ENCODE data around the gene NPB. TPM values are rescaled to one million over a fixed set of nuclear protein-coding genes. Genes with fewer than 3 reads are reported as not detected.

Gene NPB
- polyA plus RNA-seq, 1 donor (not counting 4 experiments of a cell fraction or from before 2014, with no cell fraction given): not detected

DNA sequence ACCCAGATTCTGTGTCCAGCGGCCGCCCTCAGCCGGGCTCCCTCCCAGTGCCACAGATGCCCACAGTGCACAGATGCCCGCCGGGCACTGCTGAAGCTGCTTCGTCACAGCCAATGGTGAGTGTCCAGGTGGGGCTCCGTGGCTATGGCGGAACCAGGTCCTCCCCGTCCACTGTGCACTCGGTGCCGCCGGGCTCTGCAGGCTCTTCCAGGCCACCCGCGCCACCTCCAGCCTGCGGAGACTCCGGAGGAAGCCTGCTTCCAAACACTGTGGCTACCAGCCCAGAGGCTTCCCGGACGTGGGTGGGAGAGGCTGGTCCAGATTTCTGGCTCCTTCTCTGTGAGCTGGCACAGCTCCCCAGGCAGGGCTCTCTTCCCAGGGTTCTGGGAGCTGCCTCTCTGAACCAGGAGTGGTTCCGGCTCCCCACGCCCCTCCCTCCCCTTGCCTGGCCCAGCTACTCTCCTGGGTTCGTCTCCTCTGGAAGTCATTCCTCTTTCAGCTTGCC, 37.9 kb downstream of the NPB start:
- peaks cover 4% of the 10 kb centered on the region for H3K4me1 ChIP-seq (ENCODE audit: control insufficient read depth, extremely low read depth, insufficient read depth, low read length)
- H3K4me2 ChIP-seq (ENCODE audit: control insufficient read depth, extremely low read depth, insufficient read depth, low read depth, low read length): no peak overlapping the region
- H2AFZ ChIP-seq (ENCODE audit: control insufficient read depth, low read length): no peak overlapping the region
- no peak overlapping the region for H3K27ac ChIP-seq (ENCODE audit: control insufficient read depth, insufficient read depth, low read length)
- H3K9me1 ChIP-seq (ENCODE audit: control insufficient read depth, extremely low read depth, insufficient read depth, low read length): no peaks in the 10 kb centered on the region
- H3K4me3 ChIP-seq (ENCODE audit: control insufficient read depth in 2 of 3, extremely low read depth in 1 of 3, insufficient read depth in 2 of 3, low read depth in 1 of 3, low read length in 3 of 3): no peak overlapping the region
- no peak for DNase-seq (ENCODE audit: low read depth, low spot score)
- no peaks in the 10 kb centered on the region for H3K9me3 ChIP-seq (ENCODE audit: control insufficient read depth, low read depth, low read length)
- TF ChIP-seq, protein P1, sequence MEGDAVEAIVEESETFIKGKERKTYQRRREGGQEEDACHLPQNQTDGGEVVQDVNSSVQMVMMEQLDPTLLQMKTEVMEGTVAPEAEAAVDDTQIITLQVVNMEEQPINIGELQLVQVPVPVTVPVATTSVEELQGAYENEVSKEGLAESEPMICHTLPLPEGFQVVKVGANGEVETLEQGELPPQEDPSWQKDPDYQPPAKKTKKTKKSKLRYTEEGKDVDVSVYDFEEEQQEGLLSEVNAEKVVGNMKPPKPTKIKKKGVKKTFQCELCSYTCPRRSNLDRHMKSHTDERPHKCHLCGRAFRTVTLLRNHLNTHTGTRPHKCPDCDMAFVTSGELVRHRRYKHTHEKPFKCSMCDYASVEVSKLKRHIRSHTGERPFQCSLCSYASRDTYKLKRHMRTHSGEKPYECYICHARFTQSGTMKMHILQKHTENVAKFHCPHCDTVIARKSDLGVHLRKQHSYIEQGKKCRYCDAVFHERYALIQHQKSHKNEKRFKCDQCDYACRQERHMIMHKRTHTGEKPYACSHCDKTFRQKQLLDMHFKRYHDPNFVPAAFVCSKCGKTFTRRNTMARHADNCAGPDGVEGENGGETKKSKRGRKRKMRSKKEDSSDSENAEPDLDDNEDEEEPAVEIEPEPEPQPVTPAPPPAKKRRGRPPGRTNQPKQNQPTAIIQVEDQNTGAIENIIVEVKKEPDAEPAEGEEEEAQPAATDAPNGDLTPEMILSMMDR (optimal IDR thresholded peaks at IDR 0.05 in 1 of 3, IDR thresholded peaks at IDR 0.05 in 1 of 3, conservative IDR thresholded peaks at IDR 0.05 in 1 of 3; ENCODE audit: extremely low read depth in 1 of 3, insufficient read depth in 2 of 3, low read length in 3 of 3): no peak
- TF ChIP-seq EZH2 (IDR thresholded peaks at IDR 0.05; ENCODE audit: low read length): no peak
- H3K27me3 ChIP-seq (ENCODE audit: control insufficient read depth, extremely low read depth, insufficient read depth, low read length): peaks cover 12% of the 10 kb centered on the region
- no peaks in the 10 kb centered on the region for H3K79me2 ChIP-seq (ENCODE audit: control insufficient read depth, insufficient read depth, low read length)
- H3K9ac ChIP-seq (ENCODE audit: control insufficient read depth, extremely low read depth, insufficient read depth, low read length): no peak overlapping the region
- dilution Hi-C loops (cut with MboI; ENCODE audit: extremely low pct_ligation_motif_present, low sequenced_read_pairs): no loop called here
- H4K20me1 ChIP-seq (ENCODE audit: control insufficient read depth, extremely low read depth, insufficient read depth, low read length): no peaks in the 10 kb centered on the region
- H3K36me3 ChIP-seq (ENCODE audit: control insufficient read depth in 2 of 2, extremely low read depth in 1 of 2, insufficient read depth in 2 of 2, low read length in 2 of 2): no peaks in the 10 kb centered on the region
- FAIRE-seq: no peak

DNA sequence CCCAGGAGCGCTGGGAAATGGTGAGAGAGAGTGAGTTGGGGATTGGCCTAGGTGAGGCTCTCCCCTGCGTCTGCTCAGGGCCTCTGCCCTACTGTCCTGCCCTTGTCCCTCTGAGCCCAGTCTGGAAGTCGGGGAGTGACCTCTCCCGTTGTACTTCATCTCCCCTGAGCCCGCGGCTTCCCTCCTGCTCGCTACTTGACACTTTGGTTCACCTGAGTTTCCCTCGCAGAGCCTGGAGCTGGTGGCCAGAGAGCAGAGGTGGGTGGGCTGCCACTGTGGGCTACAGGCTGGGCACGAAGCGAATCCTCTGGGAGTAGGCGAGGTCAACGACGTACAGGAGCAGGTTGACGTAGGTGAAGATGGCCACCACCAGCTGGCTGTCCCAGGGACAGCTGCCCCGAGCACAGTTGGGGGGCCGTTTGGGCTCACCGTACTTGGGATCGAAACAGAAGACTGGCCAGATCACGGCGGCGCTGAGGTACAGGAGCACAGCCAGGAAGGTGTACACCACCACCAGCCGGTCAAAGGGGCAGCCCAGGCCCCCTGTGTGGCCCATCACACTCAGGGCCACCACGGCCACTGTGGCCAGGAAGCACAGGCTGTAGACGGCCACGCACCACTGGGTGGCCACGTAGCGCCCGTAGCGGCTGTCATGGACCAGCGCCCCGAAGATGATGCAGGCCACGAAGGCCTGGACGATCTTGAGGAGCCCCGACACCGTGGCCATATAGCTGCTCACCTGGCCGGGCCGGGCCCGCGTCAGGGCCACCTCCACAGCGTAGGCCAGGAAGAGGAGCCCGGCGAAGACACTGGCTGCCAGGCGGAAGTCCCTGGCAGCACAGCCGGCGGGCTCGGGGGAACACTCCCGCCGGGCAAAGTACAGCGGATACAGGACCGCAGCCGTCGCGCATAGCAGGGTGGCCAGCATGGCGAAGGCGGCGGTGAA, 38.8 kb downstream of the NPB start:
- dilution Hi-C loops (cut with MboI; ENCODE audit: extremely low pct_ligation_motif_present, low sequenced_read_pairs): no loop called here
- H3K9me3 ChIP-seq (ENCODE audit: control insufficient read depth, low read depth, low read length): no peaks in the 10 kb centered on the region
- H3K27ac ChIP-seq (ENCODE audit: control insufficient read depth, insufficient read depth, low read length): no peak overlapping the region
- no peaks in the 10 kb centered on the region for H3K9me1 ChIP-seq (ENCODE audit: control insufficient read depth, extremely low read depth, insufficient read depth, low read length)
- FAIRE-seq (no peak), DNase-seq (ENCODE audit: low read depth, low spot score) (no peak)
- no peak overlapping the region for H2AFZ ChIP-seq (ENCODE audit: control insufficient read depth, low read length)
- H3K4me2 ChIP-seq (ENCODE audit: control insufficient read depth, extremely low read depth, insufficient read depth, low read depth, low read length): no peak overlapping the region
- peaks cover 15% of the 10 kb centered on the region for H3K27me3 ChIP-seq (ENCODE audit: control insufficient read depth, extremely low read depth, insufficient read depth, low read length)
- H4K20me1 ChIP-seq (ENCODE audit: control insufficient read depth, extremely low read depth, insufficient read depth, low read length): no peaks in the 10 kb centered on the region
- H3K9ac ChIP-seq (ENCODE audit: control insufficient read depth, extremely low read depth, insufficient read depth, low read length): no peak overlapping the region
- no peaks in the 10 kb centered on the region for H3K79me2 ChIP-seq (ENCODE audit: control insufficient read depth, insufficient read depth, low read length)
- H3K4me1 ChIP-seq (ENCODE audit: control insufficient read depth, extremely low read depth, insufficient read depth, low read length): peaks cover 4% of the 10 kb centered on the region
- TF ChIP-seq EZH2 (IDR thresholded peaks at IDR 0.05; ENCODE audit: low read length): no peak
- TF ChIP-seq, protein P1 (optimal IDR thresholded peaks at IDR 0.05 in 1 of 3, IDR thresholded peaks at IDR 0.05 in 1 of 3, conservative IDR thresholded peaks at IDR 0.05 in 1 of 3; ENCODE audit: extremely low read depth in 1 of 3, insufficient read depth in 2 of 3, low read length in 3 of 3): no peak
- H3K4me3 ChIP-seq (ENCODE audit: control insufficient read depth in 2 of 3, extremely low read depth in 1 of 3, insufficient read depth in 2 of 3, low read depth in 1 of 3, low read length in 3 of 3): no peak overlapping the region
- H3K36me3 ChIP-seq (ENCODE audit: control insufficient read depth in 2 of 2, extremely low read depth in 1 of 2, insufficient read depth in 2 of 2, low read length in 2 of 2): no peaks in the 10 kb centered on the region
